K562 (cell line): ENCODE measurements around the gene HIVEP3. TPM values are rescaled to one million over a fixed set of nuclear protein-coding genes. Genes with fewer than 3 reads are reported as not detected.

Experiments
- ATAC-seq: fragments of 200-7000 bp; cut with Tn5 transposase; 3 replicates; pipeline ENCODE4 v1.9.1; 2020; ENCODE audit warnings: moderate library complexity
- BruUV-seq: library from RNA; stranded (reverse); fragments of 400-500 nt; replicated peaks from 2 replicates; lab custom pipeline; 2021; lab: Mats Ljungman, UMichigan
- CTCF ChIA-PET: fragments of 300-600 bp; formaldehyde crosslinking; extraction: SDS; loops from one replicate; lab custom pipeline; 2021; ENCODE audit warnings: low intra/inter-chr PET ratio; lab: Yijun Ruan, JAX
- POLR2A ChIA-PET: fragments of 300-600, 350-650 bp; sonication (Branson Sonifier 250); formaldehyde crosslinking; extraction: SDS; loops from one replicate; lab custom pipeline; 2021; ENCODE audit warnings: antibody characterized with exemption, inconsistent platforms; lab: Yijun Ruan, JAX
- DNase-seq, 4 experiments: peaks; one replicate each; pipeline versions ENCODE4 v3.0.0 to v3.0.0-alpha.2; 2011 to 2018; ENCODE audit warnings: low spot score in 3 of 4, mixed read lengths in 3 of 4; ENCODE audit errors: extremely low read depth in 1 of 4
- FAIRE-seq: peaks from 2 replicates; lab custom pipeline; 2011; peaks lifted over from hg19 to GRCh38; lab: Jason Lieb, UNC
- H2AFZ ChIP-seq: 2 replicates; pipeline ENCODE4 v1.6.0; 2011; ENCODE audit warnings: low read depth, low read length, control low read depth, inconsistent platforms
- H3K27ac ChIP-seq: fragments of 200-600 bp; 3 replicates; pipeline ENCODE4 v1.8.0; 2011; ENCODE audit warnings: low read depth, mild to moderate bottlenecking, control low read depth, inconsistent platforms, low read length, moderate library complexity, mixed read lengths; ENCODE audit errors: extremely low read depth
- H3K27me3 ChIP-seq, 2 experiments: fragments of 300-600 bp in 1 of 2; 2 replicates in 1 of 2; 3 replicates in 1 of 2; pipeline versions ENCODE4 v1.6.0 to v1.8.0; 2011; ENCODE audit warnings: inconsistent platforms in 2 of 2, low read length in 2 of 2, mild to moderate bottlenecking in 1 of 2, mixed read lengths in 1 of 2, moderate library complexity in 1 of 2; ENCODE audit not compliant: control insufficient read depth in 2 of 2, insufficient read depth in 2 of 2
- H3K36me3 ChIP-seq: fragments of 300-600 bp; 3 replicates; pipeline ENCODE4 v1.8.0; 2011; ENCODE audit warnings: mild to moderate bottlenecking, low read length, inconsistent platforms; ENCODE audit not compliant: control insufficient read depth, insufficient read depth
- H3K4me1 ChIP-seq, 2 experiments: fragments of 200-600 bp in 1 of 2; replicated peaks in 1 of 2; 2 replicates in 1 of 2; 3 replicates in 1 of 2; pipeline versions ENCODE4 v1.5.1 to v1.8.0; 2011; ENCODE audit warnings: inconsistent platforms in 2 of 2, low read length in 2 of 2, mild to moderate bottlenecking in 1 of 2, mixed read lengths in 1 of 2, moderate library complexity in 1 of 2; ENCODE audit not compliant: control insufficient read depth in 2 of 2, insufficient read depth in 2 of 2
- H3K4me2 ChIP-seq: 2 replicates; pipeline ENCODE4 v1.6.1; 2011; ENCODE audit warnings: low read length, control low read depth, inconsistent platforms, mixed read lengths; ENCODE audit not compliant: insufficient read depth
- H3K4me3 ChIP-seq: fragments of 200-600 bp; sonication (generic), shearing (Covaris generic); 2 replicates; pipeline ENCODE4 v1.5.1; 2016; ENCODE audit warnings: control low read depth, inconsistent platforms
- H3K79me2 ChIP-seq: fragments of 200-600 bp; 3 replicates; pipeline ENCODE4 v1.8.0; 2011; ENCODE audit warnings: low read length, inconsistent platforms; ENCODE audit not compliant: control insufficient read depth, insufficient read depth
- H3K9ac ChIP-seq, 2 experiments: 2 replicates each; pipeline versions ENCODE4 v1.6.0 to v1.6.1; 2011; ENCODE audit warnings: low read depth in 2 of 2, low read length in 2 of 2, control low read depth in 1 of 2, inconsistent platforms in 1 of 2, mild to moderate bottlenecking in 1 of 2, mixed read lengths in 1 of 2; ENCODE audit not compliant: insufficient read depth in 1 of 2
- H3K9me1 ChIP-seq: one replicate; pipeline ENCODE4 v1.6.0; 2011; ENCODE audit warnings: inconsistent platforms, mild to moderate bottlenecking, low read length, moderate library complexity; ENCODE audit not compliant: control insufficient read depth, insufficient read depth
- H3K9me3 ChIP-seq: replicated peaks from 2 replicates; pipeline ENCODE4 v1.5.1; 2011; ENCODE audit warnings: low read depth, low read length, inconsistent platforms; ENCODE audit not compliant: control insufficient read depth, insufficient read depth
- H4K20me1 ChIP-seq: replicated peaks from 2 replicates; pipeline ENCODE4 v1.6.1; 2011; ENCODE audit warnings: low read length, inconsistent platforms, mixed read lengths; ENCODE audit not compliant: control insufficient read depth, insufficient read depth
- PRMT5 ChIP-seq: sonication (generic); formaldehyde crosslinking; IDR thresholded peaks from 2 replicates; pipeline ENCODE4 v1.5.0; 2020; ENCODE audit warnings: missing genetic modification reagents
- ZNF224 ChIP-seq: sonication (generic); formaldehyde crosslinking; IDR thresholded peaks from 2 replicates; pipeline ENCODE4 v1.8.0; 2022; ENCODE audit warnings: mild to moderate bottlenecking, missing genetic modification reagents
- WGBS: fragments of 100-300 bp; shearing (Covaris generic); methylation state at CpG from one replicate; pipeline ENCODE4 v1.1.6; 2016; ENCODE audit warnings: low coverage, mixed read lengths; ENCODE audit not compliant: insufficient coverage; ENCODE audit errors: missing lambda C conversion rate; 5-methylcytosine and 5-hydroxymethylcytosine counted together
- in situ Hi-C: fragments of 300-500 bp; cut with MboI; formaldehyde crosslinking; loops from 4 replicates; pipeline ENCODE4 v1.15.0; 2018; ENCODE audit warnings: inconsistent platforms, mixed read lengths
- intact Hi-C: fragments of 100-400 bp; cut with micrococcal nuclease; formaldehyde crosslinking; loops from 2 replicates; pipeline ENCODE4 v1.14.2; 2022
- polyA plus RNA-seq, 8 experiments: library from polyadenylated mRNA; depleted of rRNA in 4 of 8; stranded (reverse) in 5 of 8; unstranded in 3 of 8; fragments of >200 nt; fragmentation: Nextera tagmentation in 2 of 8; fragmentation: Illumina TruSeq in 1 of 8; extraction: Ambion mirVana in 2 of 8; extraction: Trizol in 1 of 8; gene quantifications; 2 replicates each; pipeline versions ENCODE4 v1.2.1 to v1.2.3, GENCODE V29; 2011 to 2014; ENCODE audit warnings: inconsistent platforms in 1 of 8, missing spikeins in 1 of 8
- total RNA-seq, 7 experiments: library from RNA; depleted of rRNA in 6 of 7; stranded (reverse); fragments of >200 nt in 6 of 7; fragmentation: Illumina TruSeq in 2 of 7; extraction: Trizol in 2 of 7; gene quantifications; 2 replicates each; pipeline versions ENCODE4 v1.2.1 to v1.2.3, GENCODE V29; 2011 to 2021; ENCODE audit warnings: low replicate concordance in 1 of 7
- TF ChIP-seq, protein P1 (sequence below): fragments of 250-450 bp; sonication (Bioruptor Pico); IDR thresholded peaks from 2 replicates; pipeline ENCODE4 v1.4.0; 2020; ENCODE audit warnings: mild to moderate bottlenecking, moderate library complexity
- TF ChIP-seq, protein P2 (sequence below), 2 experiments: fragments of 450-650 bp; formaldehyde crosslinking in 1 of 2; IDR thresholded peaks; 2 replicates each; pipeline versions ENCODE4 v1.4.0 to v1.6.1; 2014 to 2020; ENCODE audit warnings: mild to moderate bottlenecking in 2 of 2, borderline replicate concordance in 1 of 2, low read depth in 1 of 2
- TF ChIP-seq, protein P3 (sequence below): IDR thresholded peaks from 2 replicates; pipeline ENCODE4 v1.6.1; 2014; ENCODE audit warnings: antibody characterized with exemption

Gene HIVEP3
- total and polyA plus RNA-seq, 9 of the 15 experiments (the other 6 are each of a cell fraction or from before 2014, with no cell fraction given), result 0.09 to 0.58 (median 0.34) TPM; not detected in 1

DNA sequence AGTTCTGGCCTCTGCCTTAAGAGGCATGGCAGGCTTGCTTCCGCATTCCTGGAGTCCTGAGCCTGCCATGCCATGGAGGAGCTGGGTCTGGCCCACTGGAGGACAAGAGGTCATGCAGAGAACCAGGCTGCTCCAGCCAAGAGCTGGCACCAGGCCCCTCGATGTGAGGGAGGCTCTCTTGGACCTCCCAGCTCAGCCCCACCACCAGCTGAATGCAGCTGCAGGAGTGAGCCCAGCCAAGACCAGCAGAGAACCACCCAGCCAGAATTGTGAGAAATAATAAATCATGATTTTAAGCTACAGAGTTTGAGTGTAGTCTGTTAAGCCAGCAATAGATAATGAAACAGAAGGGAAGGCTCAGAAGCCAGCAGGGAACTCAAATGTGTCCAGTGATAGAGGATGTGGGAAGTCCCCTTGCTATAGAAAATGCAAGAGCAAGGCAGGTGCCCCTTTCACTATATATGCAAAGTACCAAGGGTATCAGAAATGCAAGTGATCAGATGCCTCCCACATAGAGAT lies 118.4 kb downstream of the HIVEP3 start:
- intact Hi-C loops (no loop called here), in situ Hi-C loops (loop anchor here (25.0 kb wide), 1 partner anchor 337 kb away; no protein-coding TSS in a partner anchor)
- Histone ChIP-seq H3K79me2 (no peaks in the 10 kb centered on the region), H3K27me3 (peaks cover 0 to 9% of the 10 kb centered on the region in 2 experiments; a peak in 1 of 5 replicates), H3K9ac (no peak overlapping the region), H3K4me2 (no peak overlapping the region), H3K9me3 (no peaks in the 10 kb centered on the region), H3K4me1 (no peaks in the 10 kb centered on the region), H2AFZ (no peak overlapping the region), H3K27ac (no peak overlapping the region), H4K20me1 (peaks cover under 1% of the 10 kb centered on the region; the same call in 1 of the 2 replicates), H3K9me1 (no peaks in the 10 kb centered on the region), H3K4me3 (no peak overlapping the region), H3K36me3 (no peaks in the 10 kb centered on the region)
- 3% methylated on average over 2 of the region's 2 CpGs for WGBS
- TF ChIP-seq, protein P1, sequence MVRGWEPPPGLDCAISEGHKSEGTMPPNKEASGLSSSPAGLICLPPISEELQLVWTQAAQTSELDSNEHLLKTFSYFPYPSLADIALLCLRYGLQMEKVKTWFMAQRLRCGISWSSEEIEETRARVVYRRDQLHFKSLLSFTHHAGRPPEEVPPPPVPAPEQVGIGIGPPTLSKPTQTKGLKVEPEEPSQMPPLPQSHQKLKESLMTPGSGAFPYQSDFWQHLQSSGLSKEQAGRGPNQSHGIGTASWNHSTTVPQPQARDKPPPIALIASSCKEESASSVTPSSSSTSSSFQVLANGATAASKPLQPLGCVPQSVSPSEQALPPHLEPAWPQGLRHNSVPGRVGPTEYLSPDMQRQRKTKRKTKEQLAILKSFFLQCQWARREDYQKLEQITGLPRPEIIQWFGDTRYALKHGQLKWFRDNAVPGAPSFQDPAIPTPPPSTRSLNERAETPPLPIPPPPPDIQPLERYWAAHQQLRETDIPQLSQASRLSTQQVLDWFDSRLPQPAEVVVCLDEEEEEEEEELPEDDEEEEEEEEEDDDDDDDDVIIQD (CRISPR knock-in tag), result no peak
- TF ChIP-seq PRMT5 (CRISPR knock-in tag) (no peak), ZNF224 (CRISPR knock-in tag) (no peak)
- TF ChIP-seq, protein P2, sequence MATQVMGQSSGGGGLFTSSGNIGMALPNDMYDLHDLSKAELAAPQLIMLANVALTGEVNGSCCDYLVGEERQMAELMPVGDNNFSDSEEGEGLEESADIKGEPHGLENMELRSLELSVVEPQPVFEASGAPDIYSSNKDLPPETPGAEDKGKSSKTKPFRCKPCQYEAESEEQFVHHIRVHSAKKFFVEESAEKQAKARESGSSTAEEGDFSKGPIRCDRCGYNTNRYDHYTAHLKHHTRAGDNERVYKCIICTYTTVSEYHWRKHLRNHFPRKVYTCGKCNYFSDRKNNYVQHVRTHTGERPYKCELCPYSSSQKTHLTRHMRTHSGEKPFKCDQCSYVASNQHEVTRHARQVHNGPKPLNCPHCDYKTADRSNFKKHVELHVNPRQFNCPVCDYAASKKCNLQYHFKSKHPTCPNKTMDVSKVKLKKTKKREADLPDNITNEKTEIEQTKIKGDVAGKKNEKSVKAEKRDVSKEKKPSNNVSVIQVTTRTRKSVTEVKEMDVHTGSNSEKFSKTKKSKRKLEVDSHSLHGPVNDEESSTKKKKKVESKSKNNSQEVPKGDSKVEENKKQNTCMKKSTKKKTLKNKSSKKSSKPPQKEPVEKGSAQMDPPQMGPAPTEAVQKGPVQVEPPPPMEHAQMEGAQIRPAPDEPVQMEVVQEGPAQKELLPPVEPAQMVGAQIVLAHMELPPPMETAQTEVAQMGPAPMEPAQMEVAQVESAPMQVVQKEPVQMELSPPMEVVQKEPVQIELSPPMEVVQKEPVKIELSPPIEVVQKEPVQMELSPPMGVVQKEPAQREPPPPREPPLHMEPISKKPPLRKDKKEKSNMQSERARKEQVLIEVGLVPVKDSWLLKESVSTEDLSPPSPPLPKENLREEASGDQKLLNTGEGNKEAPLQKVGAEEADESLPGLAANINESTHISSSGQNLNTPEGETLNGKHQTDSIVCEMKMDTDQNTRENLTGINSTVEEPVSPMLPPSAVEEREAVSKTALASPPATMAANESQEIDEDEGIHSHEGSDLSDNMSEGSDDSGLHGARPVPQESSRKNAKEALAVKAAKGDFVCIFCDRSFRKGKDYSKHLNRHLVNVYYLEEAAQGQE (IDR thresholded peaks at IDR 0.05; ENCODE audit: borderline replicate concordance), result no peak
- TF ChIP-seq, protein P2 (CRISPR knock-in tag; IDR thresholded peaks at IDR 0.05; ENCODE audit: low read depth), result no peak
- TF ChIP-seq, protein P3, sequence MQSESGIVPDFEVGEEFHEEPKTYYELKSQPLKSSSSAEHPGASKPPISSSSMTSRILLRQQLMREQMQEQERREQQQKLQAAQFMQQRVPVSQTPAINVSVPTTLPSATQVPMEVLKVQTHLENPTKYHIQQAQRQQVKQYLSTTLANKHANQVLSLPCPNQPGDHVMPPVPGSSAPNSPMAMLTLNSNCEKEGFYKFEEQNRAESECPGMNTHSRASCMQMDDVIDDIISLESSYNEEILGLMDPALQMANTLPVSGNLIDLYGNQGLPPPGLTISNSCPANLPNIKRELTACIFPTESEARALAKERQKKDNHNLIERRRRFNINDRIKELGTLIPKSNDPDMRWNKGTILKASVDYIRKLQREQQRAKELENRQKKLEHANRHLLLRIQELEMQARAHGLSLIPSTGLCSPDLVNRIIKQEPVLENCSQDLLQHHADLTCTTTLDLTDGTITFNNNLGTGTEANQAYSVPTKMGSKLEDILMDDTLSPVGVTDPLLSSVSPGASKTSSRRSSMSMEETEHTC, result no peak
- BruUV-seq, result no TSS peak
- FAIRE-seq (no peak), ATAC-seq (no peak), DNase-seq (no peak)
- ChIA-PET CTCF (no interaction called here), POLR2A (no interaction called here)
